OCI-LY7 (cell line): ENCODE results near the gene CTNS. TPM values are rescaled to one million over a fixed set of nuclear protein-coding genes. Genes with fewer than 3 reads are reported as not detected.

Experiments used
- BruUV-seq: library from RNA; stranded (reverse); fragments of 400-500 nt; replicated peaks from 2 replicates; lab custom pipeline; 2021; lab: Mats Ljungman, UMichigan
- CTCF ChIA-PET: fragments of 300-600 bp; sonication (Branson Sonifier 250); formaldehyde crosslinking; loops from one replicate; lab custom pipeline; 2022; ENCODE audit warnings: antibody characterized with exemption; ENCODE audit not compliant: unreplicated experiment; lab: Charles Lee
- POLR2A ChIA-PET: fragments of 300-600 bp; sonication (Branson Sonifier 250); formaldehyde crosslinking; loops from one replicate; lab custom pipeline; 2022; ENCODE audit warnings: antibody characterized with exemption; lab: Charles Lee
- DNase-seq: peaks from one replicate; pipeline ENCODE4 v3.0.0-alpha.2; 2015; ENCODE audit warnings: low spot score
- H2AFZ ChIP-seq: fragments of 200-600 bp; sonication (generic), shearing (Covaris generic); 2 replicates; pipeline ENCODE4 v1.6.1; 2014; ENCODE audit warnings: mild to moderate bottlenecking, antibody characterized with exemption, low read length, moderate library complexity
- H3K27ac ChIP-seq: fragments of 200-600 bp; sonication (generic); 2 replicates; pipeline ENCODE4 v1.5.1; 2014; ENCODE audit warnings: mixed run types, low read depth, mild to moderate bottlenecking, moderate library complexity, low read length, inconsistent platforms; ENCODE audit not compliant: poor library complexity, severe bottlenecking
- H3K36me3 ChIP-seq: fragments of 200-600 bp; sonication (generic); 2 replicates; pipeline ENCODE4 v1.6.1; 2014; ENCODE audit warnings: mild to moderate bottlenecking, antibody characterized with exemption, low read length, moderate library complexity, mixed read lengths; ENCODE audit not compliant: insufficient read depth
- H3K4me1 ChIP-seq: fragments of 200-600 bp; sonication (generic); 2 replicates; pipeline ENCODE4 v1.5.1; 2014; ENCODE audit warnings: mild to moderate bottlenecking, low read length; ENCODE audit not compliant: insufficient read depth, poor library complexity, severe bottlenecking
- H3K4me2 ChIP-seq: fragments of 200-600 bp; sonication (generic); 2 replicates; pipeline ENCODE4 v1.6.1; 2014; ENCODE audit warnings: mild to moderate bottlenecking, low read length
- H3K4me3 ChIP-seq: fragments of 200-600 bp; sonication (generic); 2 replicates; pipeline ENCODE4 v1.5.1; 2014; ENCODE audit warnings: mild to moderate bottlenecking, low read depth, low read length; ENCODE audit not compliant: poor library complexity, severe bottlenecking
- H3K79me2 ChIP-seq: fragments of 200-600 bp; sonication (generic); 2 replicates; pipeline ENCODE4 v1.6.1; 2016; ENCODE audit warnings: low read depth, mild to moderate bottlenecking, low read length, moderate library complexity, mixed read lengths; ENCODE audit not compliant: insufficient read depth
- H3K9me2 ChIP-seq: fragments of 200-600 bp; sonication (generic); 2 replicates; pipeline ENCODE4 v1.6.1; 2016; ENCODE audit warnings: mild to moderate bottlenecking, low read length, mixed read lengths; ENCODE audit not compliant: insufficient read depth
- H3K9me3 ChIP-seq: fragments of 200-600 bp; sonication (generic); 2 replicates; pipeline ENCODE4 v1.6.1; 2014; ENCODE audit warnings: mild to moderate bottlenecking, mixed run types, low read length, mixed read lengths
- H4K20me1 ChIP-seq: fragments of 200-600 bp; sonication (generic); 2 replicates; pipeline ENCODE4 v1.6.1; 2014; ENCODE audit warnings: mild to moderate bottlenecking, antibody characterized with exemption, low read length, moderate library complexity, mixed read lengths; ENCODE audit not compliant: insufficient read depth
- CTCF ChIP-seq: fragments of 200-600 bp; sonication (generic); conservative IDR thresholded peaks from 2 replicates; pipeline ENCODE4 v1.5.1; 2014; ENCODE audit warnings: mild to moderate bottlenecking, antibody characterized with exemption, low read length, moderate library complexity, mixed read lengths
- EZH2phosphoT487 ChIP-seq: fragments of 200-600 bp; sonication (generic); IDR thresholded peaks from 2 replicates; pipeline ENCODE4 v1.6.1; 2018; ENCODE audit warnings: low read depth, borderline replicate concordance, mild to moderate bottlenecking, mixed run types, antibody characterized with exemption, low read length, moderate library complexity, mixed read lengths
- intact Hi-C: fragments of 100-400 bp; cut with micrococcal nuclease; formaldehyde crosslinking; loops from one replicate; pipeline ENCODE4 v1.10.0; 2022; ENCODE audit not compliant: unreplicated experiment
- total RNA-seq, 2 experiments: library from RNA; depleted of rRNA in 1 of 2; stranded (reverse); fragments of >200 nt in 1 of 2; shearing (Covaris generic) in 1 of 2; gene quantifications; 2 replicates each; pipeline ENCODE4 v1.2.3, GENCODE V29; 2014 to 2022

CTNS gene
- total RNA-seq, 2 experiments from 2014 or later = 5.6 to 13.6 TPM

GRCh38 chr17:3678821-3679530, 42.4 kb downstream of the CTNS start:
- POLR2A ChIA-PET = no interaction called here
- peaks cover 12% of the 10 kb centered on the region for H3K4me1 ChIP-seq
- no TSS peak for BruUV-seq
- no peaks in the 10 kb centered on the region for H3K9me2 ChIP-seq
- no peaks in the 10 kb centered on the region for H3K79me2 ChIP-seq
- H3K36me3 ChIP-seq = peaks cover 81% of the 10 kb centered on the region
- no peak overlapping the region for H3K4me2 ChIP-seq
- no peaks in the 10 kb centered on the region for H4K20me1 ChIP-seq
- TF ChIP-seq CTCF = no peak
- no peak for TF ChIP-seq EZH2phosphoT487
- H3K9me3 ChIP-seq = no peaks in the 10 kb centered on the region
- no peak for DNase-seq
- no peak overlapping the region for H3K27ac ChIP-seq
- no peak overlapping the region for H2AFZ ChIP-seq
- intact Hi-C loops = no loop called here
- CTCF ChIA-PET = no interaction called here
- no peak overlapping the region for H3K4me3 ChIP-seq

GRCh38 chr17:3679531-3680126, 43.1 kb downstream of the CTNS start:
- no peak for DNase-seq
- intact Hi-C loops = no loop called here
- TF ChIP-seq EZH2phosphoT487 = no peak
- no peak for TF ChIP-seq CTCF
- ChIA-PET POLR2A (no interaction called here), CTCF (no interaction called here)
- Histone ChIP-seq H3K9me2 (no peaks in the 10 kb centered on the region), H2AFZ (no peak overlapping the region), H3K4me2 (no peak overlapping the region), H3K9me3 (no peaks in the 10 kb centered on the region), H3K4me1 (peaks cover 19% of the 10 kb centered on the region), H3K27ac (no peak overlapping the region), H3K79me2 (no peaks in the 10 kb centered on the region), H3K36me3 (peaks cover 85% of the 10 kb centered on the region), H3K4me3 (no peak overlapping the region), H4K20me1 (no peaks in the 10 kb centered on the region)
- BruUV-seq = no TSS peak

- Histone ChIP-seq H4K20me1 (no peaks in the 10 kb centered on the region), H3K9me2 (no peaks in the 10 kb centered on the region), H3K4me1 (peaks cover 28% of the 10 kb centered on the region), H3K9me3 (no peaks in the 10 kb centered on the region), H3K36me3 (peaks cover 81% of the 10 kb centered on the region), H3K4me2 (no peak overlapping the region), H2AFZ (no peak overlapping the region), H3K79me2 (no peaks in the 10 kb centered on the region), H3K4me3 (no peak overlapping the region), H3K27ac (no peak overlapping the region)
- ChIA-PET CTCF (interaction anchor here (0.5 kb wide), 1 partner anchor 66 kb away, joined by 3 read pairs; no protein-coding TSS in a partner anchor), POLR2A (no interaction called here)
- TF ChIP-seq CTCF (no peak), EZH2phosphoT487 (no peak)
- no peak for DNase-seq
- intact Hi-C loops = no loop called here
- no TSS peak for BruUV-seq
Measured at GRCh38 chr17:3681057-3681456, 44.5 kb downstream of the CTNS start.
